NT2/D1 (cell line): ENCODE data around the gene TMSB10.

Experiments
- SUZ12 ChIP-seq: IDR thresholded peaks from 2 replicates; pipeline ENCODE4 v1.6.1; 2011; ENCODE audit not compliant: insufficient read length, insufficient read depth; ENCODE audit errors: extremely low read depth
- YY1 ChIP-seq: IDR thresholded peaks from 2 replicates; pipeline ENCODE4 v1.6.1; 2011; ENCODE audit not compliant: insufficient read length, insufficient read depth
- ZNF274 ChIP-seq: IDR thresholded peaks from 2 replicates; pipeline ENCODE4 v1.6.1; 2011; ENCODE audit warnings: mild to moderate bottlenecking, low read depth, low read length

- TF ChIP-seq YY1, result no peak
- no peak for TF ChIP-seq ZNF274
- TF ChIP-seq SUZ12, result no peak
Observed at GRCh38 chr2:84905181-84906107, at the start of gene TMSB10.
